HEK293 (cell line): ENCODE results near the gene ARTN.

Source experiments
- CTCF ChIA-PET: fragments of 350-600 bp; formaldehyde crosslinking; extraction: SDS; loops from one replicate; lab custom pipeline; 2021; ENCODE audit warnings: antibody characterized with exemption; lab: Yijun Ruan, JAX
- POLR2A ChIA-PET: fragments of 300-600 bp; formaldehyde crosslinking; extraction: SDS; loops from one replicate; lab custom pipeline; 2020; ENCODE audit warnings: antibody characterized with exemption, inconsistent platforms; lab: Yijun Ruan, JAX
- H3K27ac ChIP-seq: fragments of 200-500 bp; sonication (Bioruptor generic); 2 replicates; pipeline ENCODE4 v1.5.1; 2014; ENCODE audit warnings: low read depth, low read length, control low read depth, inconsistent platforms; ENCODE audit errors: extremely low read depth
- H3K36me3 ChIP-seq, 2 experiments: fragments of 200-500 bp in 1 of 2; sonication (Bioruptor generic) in 1 of 2; 1 replicate in 1 of 2; 2 replicates in 1 of 2; pipeline ENCODE4 v1.5.1; 2014 to 2017; ENCODE audit warnings: inconsistent platforms in 2 of 2, low read length in 2 of 2; ENCODE audit not compliant: control insufficient read depth in 2 of 2, insufficient read depth in 1 of 2
- H3K4me1 ChIP-seq: fragments of 200-500 bp; sonication (Bioruptor generic); 2 replicates; pipeline ENCODE4 v1.5.1; 2014; ENCODE audit warnings: mild to moderate bottlenecking, low read length, inconsistent platforms; ENCODE audit not compliant: control insufficient read depth, insufficient read depth
- H3K4me3 ChIP-seq: 2 replicates; pipeline ENCODE4 v1.5.1; 2011; ENCODE audit warnings: low read depth, mild to moderate bottlenecking, control low read depth, low read length, moderate library complexity
- H3K9me3 ChIP-seq: fragments of 200-500 bp; sonication (Bioruptor generic); 2 replicates; pipeline ENCODE4 v1.5.1; 2014; ENCODE audit warnings: low read depth, low read length, inconsistent platforms; ENCODE audit not compliant: control insufficient read depth, insufficient read depth
- FEZF1 ChIP-seq: fragments of 450-650 bp; formaldehyde crosslinking; IDR thresholded peaks from 2 replicates; pipeline ENCODE4 v1.5.1; 2016; ENCODE audit warnings: missing biosample characterization, missing genetic modification characterization
- KLF1 ChIP-seq: fragments of 450-650 bp; formaldehyde crosslinking; IDR thresholded peaks from 2 replicates; pipeline ENCODE4 v1.5.1; 2016; ENCODE audit warnings: missing biosample characterization, missing genetic modification characterization
- KLF7 ChIP-seq: fragments of 450-650 bp; formaldehyde crosslinking; IDR thresholded peaks from 2 replicates; pipeline ENCODE4 v1.5.1; 2016; ENCODE audit warnings: missing biosample characterization, missing genetic modification characterization, borderline replicate concordance
- RBAK ChIP-seq: fragments of 450-650 bp; formaldehyde crosslinking; IDR thresholded peaks from 2 replicates; pipeline ENCODE4 v1.5.1; 2016; ENCODE audit warnings: missing biosample characterization, missing genetic modification characterization
- SP2 ChIP-seq: fragments of 450-650 bp; formaldehyde crosslinking; IDR thresholded peaks from 2 replicates; pipeline ENCODE4 v1.5.1; 2016; ENCODE audit warnings: missing biosample characterization, missing genetic modification characterization
- TRIM28 ChIP-seq: IDR thresholded peaks from 2 replicates; pipeline ENCODE4 v1.6.1; 2011; ENCODE audit warnings: low read length, control low read depth, borderline replicate concordance
- ZFHX2 ChIP-seq: fragments of 450-650 bp; formaldehyde crosslinking; conservative IDR thresholded peaks from 2 replicates; pipeline ENCODE4 v1.5.1; 2016; ENCODE audit warnings: missing biosample characterization, missing genetic modification characterization
- ZNF114 ChIP-seq: fragments of 450-650 bp; formaldehyde crosslinking; IDR thresholded peaks from 2 replicates; pipeline ENCODE4 v1.5.0; 2017; ENCODE audit warnings: missing biosample characterization, missing genetic modification characterization
- ZNF140 ChIP-seq: fragments of 450-650 bp; formaldehyde crosslinking; IDR thresholded peaks from 2 replicates; pipeline ENCODE4 v1.5.1; 2016; ENCODE audit warnings: missing biosample characterization, missing genetic modification characterization
- ZNF2 ChIP-seq: fragments of 450-650 bp; formaldehyde crosslinking; IDR thresholded peaks from 2 replicates; pipeline ENCODE4 v1.5.1; 2016; ENCODE audit warnings: missing biosample characterization, missing genetic modification characterization
- ZNF335 ChIP-seq: fragments of 450-650 bp; formaldehyde crosslinking; conservative IDR thresholded peaks from 2 replicates; pipeline ENCODE4 v1.5.1; 2016; ENCODE audit warnings: missing biosample characterization, missing genetic modification characterization
- ZNF433 ChIP-seq: fragments of 450-650 bp; formaldehyde crosslinking; IDR thresholded peaks from 2 replicates; pipeline ENCODE4 v1.5.1; 2016; ENCODE audit warnings: missing biosample characterization, missing genetic modification characterization, low read depth
- ZNF561 ChIP-seq: fragments of 450-650 bp; IDR thresholded peaks from 2 replicates; pipeline ENCODE4 v1.5.1; 2018; ENCODE audit warnings: missing biosample characterization, missing genetic modification characterization, borderline replicate concordance
- ZNF600 ChIP-seq: fragments of 450-650 bp; formaldehyde crosslinking; IDR thresholded peaks from 2 replicates; pipeline ENCODE4 v1.5.1; 2016; ENCODE audit warnings: missing biosample characterization, missing genetic modification characterization
- ZNF626 ChIP-seq: fragments of 450-650 bp; sonication (Bioruptor Pico); formaldehyde crosslinking; IDR thresholded peaks from 2 replicates; pipeline ENCODE4 v1.5.1; 2018; ENCODE audit warnings: missing biosample characterization, missing genetic modification characterization, inconsistent platforms
- ZNF660 ChIP-seq: fragments of 450-650 bp; IDR thresholded peaks from 2 replicates; pipeline ENCODE4 v1.5.1; 2018; ENCODE audit warnings: missing biosample characterization, mild to moderate bottlenecking, missing genetic modification characterization
- ZNF707 ChIP-seq: fragments of 450-650 bp; formaldehyde crosslinking; IDR thresholded peaks from 2 replicates; pipeline ENCODE4 v1.5.1; 2016; ENCODE audit warnings: missing biosample characterization, missing genetic modification characterization
- ZNF768 ChIP-seq: fragments of 450-650 bp; formaldehyde crosslinking; IDR thresholded peaks from 2 replicates; pipeline ENCODE4 v1.5.1; 2018; ENCODE audit warnings: missing biosample characterization, mild to moderate bottlenecking, missing genetic modification characterization
- ZXDB ChIP-seq: fragments of 450-650 bp; formaldehyde crosslinking; IDR thresholded peaks from 2 replicates; pipeline ENCODE4 v1.5.1; 2016; ENCODE audit warnings: missing biosample characterization, missing genetic modification characterization
- TF ChIP-seq, protein P1 (sequence below): IDR thresholded peaks from 2 replicates; pipeline ENCODE4 v1.6.1; 2011; ENCODE audit warnings: mild to moderate bottlenecking, low read depth, low read length, borderline replicate concordance
- TF ChIP-seq, protein P2 (sequence below): fragments of 450-650 bp; formaldehyde crosslinking; IDR thresholded peaks from 2 replicates; pipeline ENCODE4 v1.5.1; 2017; ENCODE audit warnings: missing biosample characterization, missing genetic modification characterization
- TF ChIP-seq, protein P3 (sequence below): fragments of 450-650 bp; formaldehyde crosslinking; IDR thresholded peaks from 2 replicates; pipeline ENCODE4 v1.5.1; 2016; ENCODE audit warnings: missing biosample characterization, missing genetic modification characterization, low read depth
- TF ChIP-seq, protein P4 (sequence below): fragments of 450-650 bp; formaldehyde crosslinking; IDR thresholded peaks from 2 replicates; pipeline ENCODE4 v1.5.1; 2016; ENCODE audit warnings: missing biosample characterization, missing genetic modification characterization
- TF ChIP-seq, protein P5 (sequence below): fragments of 450-650 bp; formaldehyde crosslinking; optimal IDR thresholded peaks from 2 replicates; pipeline ENCODE3; 2016; ENCODE audit warnings: missing biosample characterization, mild to moderate bottlenecking, missing genetic modification characterization
- TF ChIP-seq, protein P6 (sequence below): fragments of 450-650 bp; formaldehyde crosslinking; IDR thresholded peaks from 2 replicates; pipeline ENCODE4 v1.5.1; 2016; ENCODE audit warnings: missing biosample characterization, missing genetic modification characterization
- TF ChIP-seq, protein P7 (sequence below): fragments of 450-650 bp; formaldehyde crosslinking; IDR thresholded peaks from 2 replicates; pipeline ENCODE4 v1.5.1; 2016; ENCODE audit warnings: missing biosample characterization, missing genetic modification characterization

Gene ARTN

DNA sequence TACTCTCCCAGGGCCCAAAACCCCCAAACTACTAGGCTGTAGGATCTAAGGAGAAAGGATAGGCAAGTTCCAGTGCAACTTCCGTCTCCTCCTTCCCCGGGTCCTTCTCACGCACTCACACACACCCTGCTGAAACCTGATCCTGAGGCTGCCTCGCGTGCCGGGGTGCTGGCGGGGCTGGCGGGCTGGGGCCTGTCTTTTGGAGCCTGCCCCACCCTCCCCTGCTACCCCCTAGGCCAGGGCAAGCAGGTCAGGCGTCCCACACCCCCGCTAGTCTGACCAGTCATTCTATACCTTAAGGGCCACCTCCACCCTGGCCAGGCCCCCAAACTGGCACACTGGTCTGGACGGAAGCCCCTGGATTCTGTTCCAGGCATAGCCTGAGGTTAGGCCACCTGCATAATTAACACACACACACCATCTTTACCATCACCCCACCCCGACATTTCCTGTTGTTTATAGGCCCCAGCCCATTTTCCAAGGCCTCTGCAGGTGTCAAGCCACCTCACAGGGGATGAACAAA lies 48.3 kb upstream of the ARTN start (continued):
- TF ChIP-seq ZNF660: 0 out of 2 replicates have a peak, but pooled peaks have one; percentile 44
- peak; percentile 84 for TF ChIP-seq ZNF335 (tag by site-specific recombination)
- peak; percentile 93 for TF ChIP-seq ZNF600
- TF ChIP-seq, protein P1, sequence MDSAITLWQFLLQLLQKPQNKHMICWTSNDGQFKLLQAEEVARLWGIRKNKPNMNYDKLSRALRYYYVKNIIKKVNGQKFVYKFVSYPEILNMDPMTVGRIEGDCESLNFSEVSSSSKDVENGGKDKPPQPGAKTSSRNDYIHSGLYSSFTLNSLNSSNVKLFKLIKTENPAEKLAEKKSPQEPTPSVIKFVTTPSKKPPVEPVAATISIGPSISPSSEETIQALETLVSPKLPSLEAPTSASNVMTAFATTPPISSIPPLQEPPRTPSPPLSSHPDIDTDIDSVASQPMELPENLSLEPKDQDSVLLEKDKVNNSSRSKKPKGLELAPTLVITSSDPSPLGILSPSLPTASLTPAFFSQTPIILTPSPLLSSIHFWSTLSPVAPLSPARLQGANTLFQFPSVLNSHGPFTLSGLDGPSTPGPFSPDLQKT: no peak
- TF ChIP-seq ZNF114 (tag by site-specific recombination): no peak
- no peak for TF ChIP-seq TRIM28
- TF ChIP-seq ZXDB: peak; percentile 56
- TF ChIP-seq ZNF561 (tag by site-specific recombination): no peak
- TF ChIP-seq ZFHX2: peak; percentile 15; the same call in 1 of the 2 replicates
- TF ChIP-seq KLF1 (tag by site-specific recombination): peak; percentile 95
- TF ChIP-seq FEZF1: peak; percentile 37
- TF ChIP-seq, protein P2, sequence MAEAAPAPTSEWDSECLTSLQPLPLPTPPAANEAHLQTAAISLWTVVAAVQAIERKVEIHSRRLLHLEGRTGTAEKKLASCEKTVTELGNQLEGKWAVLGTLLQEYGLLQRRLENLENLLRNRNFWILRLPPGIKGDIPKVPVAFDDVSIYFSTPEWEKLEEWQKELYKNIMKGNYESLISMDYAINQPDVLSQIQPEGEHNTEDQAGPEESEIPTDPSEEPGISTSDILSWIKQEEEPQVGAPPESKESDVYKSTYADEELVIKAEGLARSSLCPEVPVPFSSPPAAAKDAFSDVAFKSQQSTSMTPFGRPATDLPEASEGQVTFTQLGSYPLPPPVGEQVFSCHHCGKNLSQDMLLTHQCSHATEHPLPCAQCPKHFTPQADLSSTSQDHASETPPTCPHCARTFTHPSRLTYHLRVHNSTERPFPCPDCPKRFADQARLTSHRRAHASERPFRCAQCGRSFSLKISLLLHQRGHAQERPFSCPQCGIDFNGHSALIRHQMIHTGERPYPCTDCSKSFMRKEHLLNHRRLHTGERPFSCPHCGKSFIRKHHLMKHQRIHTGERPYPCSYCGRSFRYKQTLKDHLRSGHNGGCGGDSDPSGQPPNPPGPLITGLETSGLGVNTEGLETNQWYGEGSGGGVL (tag by site-specific recombination): peak; percentile 68
- TF ChIP-seq ZNF2: peak; percentile 48; the same call in 1 of the 2 replicates
- peak; percentile 17; the same call in 1 of the 2 replicates for TF ChIP-seq SP2 (tag by site-specific recombination)
- TF ChIP-seq ZNF768 (tag by site-specific recombination): no peak

DNA sequence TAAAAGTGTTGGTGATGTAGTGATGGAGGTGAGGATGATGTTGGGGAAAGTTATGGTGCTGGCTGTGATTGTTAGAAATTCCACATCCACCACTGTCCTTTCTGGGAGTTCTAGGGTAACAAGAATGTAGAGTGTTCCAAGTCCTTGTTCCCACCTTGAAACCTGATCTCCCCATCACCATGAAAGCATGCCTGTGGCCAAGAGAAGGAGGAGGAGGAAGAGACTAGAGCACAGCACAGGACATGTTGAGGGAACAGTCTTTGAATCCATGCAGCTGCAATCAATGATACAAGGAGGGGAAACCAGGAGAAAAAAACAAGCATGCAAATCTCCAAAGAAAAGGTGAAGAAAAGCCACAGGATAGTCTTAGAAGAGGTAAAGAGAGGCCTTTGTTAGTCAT lies 45.9 kb upstream of the ARTN start:
- H3K4me3 ChIP-seq: no peak overlapping the region
- H3K4me1 ChIP-seq: no peaks in the 10 kb centered on the region
- no peak overlapping the region for H3K27ac ChIP-seq
- ChIA-PET CTCF (no interaction called here), POLR2A (no interaction called here)
- H3K9me3 ChIP-seq: no peaks in the 10 kb centered on the region
- TF ChIP-seq, protein P3, sequence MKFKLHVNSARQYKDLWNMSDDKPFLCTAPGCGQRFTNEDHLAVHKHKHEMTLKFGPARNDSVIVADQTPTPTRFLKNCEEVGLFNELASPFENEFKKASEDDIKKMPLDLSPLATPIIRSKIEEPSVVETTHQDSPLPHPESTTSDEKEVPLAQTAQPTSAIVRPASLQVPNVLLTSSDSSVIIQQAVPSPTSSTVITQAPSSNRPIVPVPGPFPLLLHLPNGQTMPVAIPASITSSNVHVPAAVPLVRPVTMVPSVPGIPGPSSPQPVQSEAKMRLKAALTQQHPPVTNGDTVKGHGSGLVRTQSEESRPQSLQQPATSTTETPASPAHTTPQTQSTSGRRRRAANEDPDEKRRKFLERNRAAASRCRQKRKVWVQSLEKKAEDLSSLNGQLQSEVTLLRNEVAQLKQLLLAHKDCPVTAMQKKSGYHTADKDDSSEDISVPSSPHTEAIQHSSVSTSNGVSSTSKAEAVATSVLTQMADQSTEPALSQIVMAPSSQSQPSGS (tag by site-specific recombination): no peak
- TF ChIP-seq ZNF707 (tag by site-specific recombination): no peak
- no peak for TF ChIP-seq ZNF626 (tag by site-specific recombination)
- TF ChIP-seq RBAK: no peak
- no peak for TF ChIP-seq KLF7 (tag by site-specific recombination)
- no peak for TF ChIP-seq ZNF433
- TF ChIP-seq, protein P4, sequence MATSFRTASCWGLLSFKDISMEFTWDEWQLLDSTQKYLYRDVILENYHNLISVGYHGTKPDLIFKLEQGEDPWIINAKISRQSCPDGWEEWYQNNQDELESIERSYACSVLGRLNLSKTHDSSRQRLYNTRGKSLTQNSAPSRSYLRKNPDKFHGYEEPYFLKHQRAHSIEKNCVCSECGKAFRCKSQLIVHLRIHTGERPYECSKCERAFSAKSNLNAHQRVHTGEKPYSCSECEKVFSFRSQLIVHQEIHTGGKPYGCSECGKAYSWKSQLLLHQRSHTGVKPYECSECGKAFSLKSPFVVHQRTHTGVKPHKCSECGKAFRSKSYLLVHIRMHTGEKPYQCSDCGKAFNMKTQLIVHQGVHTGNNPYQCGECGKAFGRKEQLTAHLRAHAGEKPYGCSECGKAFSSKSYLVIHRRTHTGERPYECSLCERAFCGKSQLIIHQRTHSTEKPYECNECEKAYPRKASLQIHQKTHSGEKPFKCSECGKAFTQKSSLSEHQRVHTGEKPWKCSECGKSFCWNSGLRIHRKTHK (tag by site-specific recombination): no peak
- TF ChIP-seq, protein P5, sequence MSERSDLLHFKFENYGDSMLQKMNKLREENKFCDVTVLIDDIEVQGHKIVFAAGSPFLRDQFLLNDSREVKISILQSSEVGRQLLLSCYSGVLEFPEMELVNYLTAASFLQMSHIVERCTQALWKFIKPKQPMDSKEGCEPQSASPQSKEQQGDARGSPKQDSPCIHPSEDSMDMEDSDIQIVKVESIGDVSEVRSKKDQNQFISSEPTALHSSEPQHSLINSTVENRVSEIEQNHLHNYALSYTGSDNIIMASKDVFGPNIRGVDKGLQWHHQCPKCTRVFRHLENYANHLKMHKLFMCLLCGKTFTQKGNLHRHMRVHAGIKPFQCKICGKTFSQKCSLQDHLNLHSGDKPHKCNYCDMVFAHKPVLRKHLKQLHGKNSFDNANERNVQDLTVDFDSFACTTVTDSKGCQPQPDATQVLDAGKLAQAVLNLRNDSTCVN: no peak
- TF ChIP-seq, protein P6, sequence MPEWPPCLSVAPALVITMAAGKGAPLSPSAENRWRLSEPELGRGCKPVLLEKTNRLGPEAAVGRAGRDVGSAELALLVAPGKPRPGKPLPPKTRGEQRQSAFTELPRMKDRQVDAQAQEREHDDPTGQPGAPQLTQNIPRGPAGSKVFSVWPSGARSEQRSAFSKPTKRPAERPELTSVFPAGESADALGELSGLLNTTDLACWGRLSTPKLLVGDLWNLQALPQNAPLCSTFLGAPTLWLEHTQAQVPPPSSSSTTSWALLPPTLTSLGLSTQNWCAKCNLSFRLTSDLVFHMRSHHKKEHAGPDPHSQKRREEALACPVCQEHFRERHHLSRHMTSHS (tag by site-specific recombination): no peak
- TF ChIP-seq ZNF140 (tag by site-specific recombination): no peak
- TF ChIP-seq, protein P7, sequence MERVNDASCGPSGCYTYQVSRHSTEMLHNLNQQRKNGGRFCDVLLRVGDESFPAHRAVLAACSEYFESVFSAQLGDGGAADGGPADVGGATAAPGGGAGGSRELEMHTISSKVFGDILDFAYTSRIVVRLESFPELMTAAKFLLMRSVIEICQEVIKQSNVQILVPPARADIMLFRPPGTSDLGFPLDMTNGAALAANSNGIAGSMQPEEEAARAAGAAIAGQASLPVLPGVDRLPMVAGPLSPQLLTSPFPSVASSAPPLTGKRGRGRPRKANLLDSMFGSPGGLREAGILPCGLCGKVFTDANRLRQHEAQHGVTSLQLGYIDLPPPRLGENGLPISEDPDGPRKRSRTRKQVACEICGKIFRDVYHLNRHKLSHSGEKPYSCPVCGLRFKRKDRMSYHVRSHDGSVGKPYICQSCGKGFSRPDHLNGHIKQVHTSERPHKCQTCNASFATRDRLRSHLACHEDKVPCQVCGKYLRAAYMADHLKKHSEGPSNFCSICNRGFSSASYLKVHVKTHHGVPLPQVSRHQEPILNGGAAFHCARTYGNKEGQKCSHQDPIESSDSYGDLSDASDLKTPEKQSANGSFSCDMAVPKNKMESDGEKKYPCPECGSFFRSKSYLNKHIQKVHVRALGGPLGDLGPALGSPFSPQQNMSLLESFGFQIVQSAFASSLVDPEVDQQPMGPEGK (tag by site-specific recombination): no peak
- no peaks in the 10 kb centered on the region for H3K36me3 ChIP-seq
